A549 (cell line): ENCODE data around the gene CLCF1. TPM values are rescaled to one million over a fixed set of nuclear protein-coding genes. Genes with fewer than 3 reads are reported as not detected.

Experiments used
- ATAC-seq, 2 experiments: fragments of 200-7000 bp in 1 of 2; fragments of >200 bp in 1 of 2; cut with Nextera tagmentation in 1 of 2; cut with Tn5 transposase in 1 of 2; 3 replicates each; pipeline versions ENCODE4 v1.8.0 to v1.9.1; 2018 to 2020; ENCODE audit warnings: mild to moderate bottlenecking in 1 of 2, moderate library complexity in 1 of 2
- CTCF ChIA-PET: fragments of 300-600 bp; sonication (Branson Sonifier 250); formaldehyde crosslinking; extraction: SDS; loops from one replicate; lab custom pipeline; 2021; ENCODE audit warnings: antibody characterized with exemption, inconsistent platforms; lab: Yijun Ruan, JAX
- POLR2A ChIA-PET: fragments of 350-600 bp; formaldehyde crosslinking; extraction: SDS; loops from one replicate; lab custom pipeline; 2021; ENCODE audit warnings: antibody characterized with exemption, inconsistent platforms; lab: Yijun Ruan, JAX
- DNase-seq, 2 experiments: peaks; one replicate each; pipeline versions ENCODE4 v3.0.0 to v3.0.0-alpha.2; 2011 to 2016; ENCODE audit warnings: low read depth in 1 of 2, low spot score in 1 of 2
- FAIRE-seq: peaks from 2 replicates; lab custom pipeline; 2011; peaks lifted over from hg19 to GRCh38; lab: Jason Lieb, UNC
- H3K27ac ChIP-seq, 2 experiments: fragments of >200 bp; sonication (Bioruptor Twin); formaldehyde crosslinking; 3 replicates each; pipeline ENCODE4 v1.5.1; 2016 to 2017
- H3K4me1 ChIP-seq: fragments of >200 bp; sonication (Bioruptor Twin); formaldehyde crosslinking; 3 replicates; pipeline ENCODE4 v1.6.1; 2016
- H3K4me2 ChIP-seq: fragments of >200 bp; sonication (Bioruptor Twin); formaldehyde crosslinking; 3 replicates; pipeline ENCODE4 v1.6.1; 2016
- H3K4me3 ChIP-seq: fragments of >200 bp; sonication (Bioruptor Twin); formaldehyde crosslinking; 3 replicates; pipeline ENCODE4 v1.5.1; 2016
- H3K9me3 ChIP-seq: fragments of >200 bp; sonication (Bioruptor Twin); formaldehyde crosslinking; 3 replicates; pipeline ENCODE4 v1.6.1; 2016
- BHLHE40 ChIP-seq: IDR thresholded peaks from 2 replicates; pipeline ENCODE4 v1.6.1; 2012; ENCODE audit warnings: low read depth, low read length, inconsistent platforms
- CBX2 ChIP-seq: fragments of 200-600 bp; sonication (generic); IDR thresholded peaks from 2 replicates; pipeline ENCODE4 v1.6.1; 2016; ENCODE audit warnings: low read depth, mild to moderate bottlenecking, borderline replicate concordance
- CEBPB ChIP-seq, 2 experiments: fragments of >200 bp in 1 of 2; sonication (Bioruptor Twin) in 1 of 2; formaldehyde crosslinking in 1 of 2; IDR thresholded peaks; 2 replicates each; pipeline ENCODE4 v1.6.1; 2012 to 2016
- EHF ChIP-seq: fragments of 250-450 bp; sonication (Bioruptor Pico); IDR thresholded peaks from 2 replicates; pipeline ENCODE4 v1.5.0; 2020; ENCODE audit warnings: mild to moderate bottlenecking
- EHMT2 ChIP-seq: fragments of 200-600 bp; sonication (generic); IDR thresholded peaks from 2 replicates; pipeline ENCODE4 v1.6.1; 2016; ENCODE audit warnings: antibody characterized with exemption, low read depth, mild to moderate bottlenecking, moderate library complexity
- ELK1 ChIP-seq: fragments of 150-350 bp; IDR thresholded peaks from 2 replicates; pipeline ENCODE4 v1.6.1; 2014; ENCODE audit warnings: low read depth, mild to moderate bottlenecking, low read length
- EP300 ChIP-seq, 2 experiments: fragments of >200 bp; sonication (Bioruptor Twin); formaldehyde crosslinking; IDR thresholded peaks; 2 replicates in 1 of 2; 3 replicates in 1 of 2; pipeline ENCODE4 v1.6.1; 2016 to 2017
- ESRRA ChIP-seq: fragments of 150-350 bp; IDR thresholded peaks from 2 replicates; pipeline ENCODE4 v1.6.1; 2014; ENCODE audit warnings: mild to moderate bottlenecking, low read length, borderline replicate concordance
- FOSL2 ChIP-seq, 2 experiments: fragments of 450-650 bp in 1 of 2; fragments of >200 bp in 1 of 2; sonication (Bioruptor Twin) in 1 of 2; formaldehyde crosslinking; IDR thresholded peaks; 2 replicates each; pipeline versions ENCODE4 v1.5.0 to v1.6.1; 2016 to 2020; ENCODE audit warnings: mild to moderate bottlenecking in 1 of 2, moderate library complexity in 1 of 2
- GATA3 ChIP-seq: IDR thresholded peaks from 2 replicates; pipeline ENCODE4 v1.6.1; 2012; ENCODE audit warnings: borderline replicate concordance
- HOXB5 ChIP-seq: fragments of 250-450 bp; sonication (Bioruptor Pico); IDR thresholded peaks from 2 replicates; pipeline ENCODE4 v1.5.0; 2020; ENCODE audit warnings: mild to moderate bottlenecking, moderate library complexity
- JUN ChIP-seq, 2 experiments: fragments of >200 bp; sonication (Bioruptor Twin); formaldehyde crosslinking; IDR thresholded peaks; 2 replicates in 1 of 2; 3 replicates in 1 of 2; pipeline ENCODE4 v1.6.1; 2016 to 2017
- JUNB ChIP-seq: fragments of >200 bp; sonication (Bioruptor Twin); formaldehyde crosslinking; IDR thresholded peaks from 2 replicates; pipeline ENCODE4 v1.6.1; 2016
- KDM1A ChIP-seq: fragments of 200-600 bp; sonication (generic); IDR thresholded peaks from 2 replicates; pipeline ENCODE4 v1.6.1; 2016; ENCODE audit warnings: low read depth, mild to moderate bottlenecking
- KDM5A ChIP-seq: fragments of 200-600 bp; sonication (generic); IDR thresholded peaks from 2 replicates; pipeline ENCODE4 v1.6.1; 2016; ENCODE audit warnings: antibody characterized with exemption, mild to moderate bottlenecking
- MYC ChIP-seq: IDR thresholded peaks from 2 replicates; pipeline ENCODE4 v1.6.1; 2012; ENCODE audit warnings: mild to moderate bottlenecking, inconsistent platforms, low read length, improper control_type of control experiment, borderline replicate concordance
- NFE2L2 ChIP-seq: fragments of 150-350 bp; conservative IDR thresholded peaks from 2 replicates; pipeline ENCODE4 v1.6.1; 2014; ENCODE audit warnings: low read length
- PHF8 ChIP-seq: fragments of 200-600 bp; sonication (generic); IDR thresholded peaks from 2 replicates; pipeline ENCODE4 v1.6.1; 2016; ENCODE audit warnings: low read depth, mild to moderate bottlenecking, antibody characterized with exemption, moderate library complexity, borderline replicate concordance
- POLR2AphosphoS2 ChIP-seq: conservative IDR thresholded peaks from 2 replicates; pipeline ENCODE4 v1.6.1; 2012; ENCODE audit warnings: low read length, improper control_type of control experiment, inconsistent platforms
- RAD21 ChIP-seq, 2 experiments: fragments of >200 bp in 1 of 2; sonication (Bioruptor Twin) in 1 of 2; formaldehyde crosslinking in 1 of 2; IDR thresholded peaks in 1 of 2; conservative IDR thresholded peaks in 1 of 2; 2 replicates in 1 of 2; 3 replicates in 1 of 2; pipeline ENCODE4 v1.6.1; 2012 to 2018; ENCODE audit warnings: inconsistent platforms in 1 of 2
- RARB ChIP-seq: fragments of 250-450 bp; sonication (Bioruptor Pico); IDR thresholded peaks from 2 replicates; pipeline ENCODE4 v1.8.0; 2021; ENCODE audit warnings: mild to moderate bottlenecking, moderate library complexity
- REST ChIP-seq: fragments of 200-600 bp; sonication (generic); IDR thresholded peaks from 2 replicates; pipeline ENCODE4 v1.6.1; 2016; ENCODE audit warnings: antibody characterized with exemption, mild to moderate bottlenecking, moderate library complexity
- RFX5 ChIP-seq: fragments of 450-650 bp; IDR thresholded peaks from 2 replicates; pipeline ENCODE4 v1.7.1; 2014; ENCODE audit warnings: antibody characterized with exemption, mild to moderate bottlenecking, moderate library complexity
- RNF2 ChIP-seq: fragments of 200-600 bp; sonication (generic); IDR thresholded peaks from 2 replicates; pipeline ENCODE4 v1.6.1; 2016; ENCODE audit warnings: low read depth, mild to moderate bottlenecking, antibody characterized with exemption, moderate library complexity, borderline replicate concordance
- SREBF2 ChIP-seq: fragments of 450-650 bp; IDR thresholded peaks from 2 replicates; pipeline ENCODE4 v1.6.1; 2014; ENCODE audit warnings: mild to moderate bottlenecking, moderate library complexity
- TP53 ChIP-seq: fragments of 250-450 bp; sonication (Bioruptor Pico); IDR thresholded peaks from 2 replicates; pipeline ENCODE4 v1.5.0; 2021; ENCODE audit warnings: mild to moderate bottlenecking, moderate library complexity
- ZC3H11A ChIP-seq: fragments of 450-650 bp; IDR thresholded peaks from 2 replicates; pipeline ENCODE4 v1.6.1; 2014; ENCODE audit warnings: antibody characterized with exemption, mild to moderate bottlenecking
- ZNF302 ChIP-seq: fragments of 250-450 bp; sonication (Bioruptor Pico); IDR thresholded peaks from 2 replicates; pipeline ENCODE4 v1.9.0; 2021; ENCODE audit warnings: inconsistent platforms, mild to moderate bottlenecking, moderate library complexity
- WGBS: methylation state at CpG from one replicate; pipeline ENCODE4 v1.1.6; 2017; ENCODE audit errors: missing lambda C conversion rate; 5-methylcytosine and 5-hydroxymethylcytosine counted together
- polyA plus RNA-seq, 4 experiments: library from polyadenylated mRNA; depleted of rRNA in 3 of 4; stranded (reverse); fragments of >200 nt; fragmentation: RNase III in 1 of 4; extraction: RNeasy Plus Mini Kit Qiagen cat#74134 plus additional on column Dnase treatment in 1 of 4; gene quantifications; 2 replicates in 3 of 4; 3 replicates in 1 of 4; pipeline ENCODE4 v1.2.3, GENCODE V29; 2011 to 2017

Gene CLCF1
- polyA plus RNA-seq, 2 of the 4 experiments (the other 2 are of a cell fraction), result 23.9 to 31.0 TPM

GRCh38 chr11:67411785-67412152, 38.4 kb upstream of the CLCF1 start:
- no peak for FAIRE-seq
- ChIA-PET CTCF (interaction anchor here (4.0 kb wide), 1 partner anchor 9 kb away, joined by 36 read pairs; the partner anchor contains the start of genes PPP1CA and TBC1D10C), POLR2A (interaction anchor here (0.7 kb wide), 1 partner anchor 9 kb away, joined by 3 read pairs; no protein-coding TSS in a partner anchor)
- peaks cover 23% of the 10 kb centered on the region for H3K4me1 ChIP-seq
- no peak for ATAC-seq
- no peak for DNase-seq
- H3K4me2 ChIP-seq, result no peak overlapping the region
- 63% methylated on average over 7 of the region's 7 CpGs for WGBS
- H3K9me3 ChIP-seq, result no peaks in the 10 kb centered on the region
- no peak overlapping the region for H3K27ac ChIP-seq
- TF ChIP-seq RNF2 (no peak), CEBPB (IDR thresholded peaks at IDR 0.05) (no peak), REST (no peak), RFX5 (no peak), EP300 (IDR thresholded peaks at IDR 0.05) (no peak), RAD21 (conservative IDR thresholded peaks at IDR 0.05 in 1 of 2, IDR thresholded peaks at IDR 0.05 in 1 of 2) (no peak)
- TF ChIP-seq, all 56 proteins: peak for 0
- H3K4me3 ChIP-seq, result no peak overlapping the region

GRCh38 chr11:67410984-67411784, 37.8 kb upstream of the CLCF1 start:
- DNase-seq, result no peak
- POLR2A ChIA-PET, result interaction anchor here (0.7 kb wide), 1 partner anchor 10 kb away, joined by 3 read pairs; no protein-coding TSS in a partner anchor
- peaks cover 17% of the 10 kb centered on the region for H3K4me1 ChIP-seq
- H3K27ac ChIP-seq, result no peak overlapping the region
- no peak for ATAC-seq
- no peak overlapping the region for H3K4me2 ChIP-seq
- TF ChIP-seq KDM5A, result no peak
- no peak for TF ChIP-seq EHMT2
- no peak for TF ChIP-seq EHF
- TF ChIP-seq HOXB5 (CRISPR knock-in tag), result no peak
- TF ChIP-seq JUN (IDR thresholded peaks at IDR 0.05), result no peak
- no peak for TF ChIP-seq TP53
- TF ChIP-seq GATA3, result no peak
- TF ChIP-seq BHLHE40, result no peak
- TF ChIP-seq JUNB, result no peak
- TF ChIP-seq ZNF302 (CRISPR knock-in tag), result no peak
- TF ChIP-seq, all 56 proteins: peak for 0
- no peaks in the 10 kb centered on the region for H3K9me3 ChIP-seq
- H3K4me3 ChIP-seq, result no peak overlapping the region
- CTCF ChIA-PET, result interaction anchor here (4.0 kb wide), 1 partner anchor 8 kb away, joined by 36 read pairs; the partner anchor contains the start of genes PPP1CA and TBC1D10C
- no peak for FAIRE-seq
- WGBS, result 83% methylated on average over 16 of the region's 17 CpGs

- H3K27ac ChIP-seq, result no peak overlapping the region
- no peak overlapping the region for H3K4me2 ChIP-seq
- ChIA-PET POLR2A (no interaction called here), CTCF (no interaction called here)
- H3K4me3 ChIP-seq, result no peak overlapping the region
- FAIRE-seq (no peak), DNase-seq (no peak), ATAC-seq (no peak)
- peaks cover 9% of the 10 kb centered on the region for H3K4me1 ChIP-seq
- 53% methylated on average over 7 of the region's 15 CpGs for WGBS
- H3K9me3 ChIP-seq, result no peaks in the 10 kb centered on the region
- no peak for TF ChIP-seq FOSL2 (IDR thresholded peaks at IDR 0.05)
- no peak for TF ChIP-seq FOSL2 (CRISPR knock-in tag; IDR thresholded peaks at IDR 0.05)
- TF ChIP-seq ELK1, result no peak
- no peak for TF ChIP-seq ZC3H11A
- no peak for TF ChIP-seq HOXB5 (CRISPR knock-in tag)
- no peak for TF ChIP-seq EP300 (IDR thresholded peaks at IDR 0.05)
- no peak for TF ChIP-seq PHF8
- no peak for TF ChIP-seq MYC
- TF ChIP-seq EHMT2, result no peak
- TF ChIP-seq CBX2, result no peak
- no peak for TF ChIP-seq POLR2AphosphoS2
- no peak for TF ChIP-seq CEBPB (IDR thresholded peaks at IDR 0.05)
- no peak for TF ChIP-seq RARB
- TF ChIP-seq KDM1A, result no peak
- no peak for TF ChIP-seq ESRRA
- no peak for TF ChIP-seq SREBF2
- TF ChIP-seq NFE2L2, result no peak
Observed at GRCh38 chr11:67410369-67410831, 37.0 kb upstream of the CLCF1 start.
